Adipose tissue (tissue), 3 donors: ENCODE results near the gene HERC2. TPM values are rescaled to one million over a fixed set of nuclear protein-coding genes. Genes with fewer than 3 reads are reported as not detected.
"Not testable (repeated sequence)": the region's sequence is repeated elsewhere in the genome, so short reads cannot be mapped to it uniquely, and the experiment has no call there.

Source experiments
- H3K27ac ChIP-seq: one replicate; pipeline ENCODE4 v1.5.1; 2013; ENCODE audit warnings: low read depth, low read length
- WGBS, 3 donors: extraction: QIAGEN DNeasy Blood & Tissue Kit; methylation state at CpG; one replicate each; pipeline ENCODE4 v1.1.7; 2013; 5-methylcytosine and 5-hydroxymethylcytosine counted together
- polyA plus RNA-seq, 3 donors: library from polyadenylated mRNA; stranded (reverse); fragments of 200-250 nt; gene quantifications; one replicate each; pipeline ENCODE4 v1.2.3, GENCODE V29; 2013
- donor health status: healthy with polysubstance abuse.
- donor health status: Bipolar disorder and iron deficiency.
- donor health status: healthy.

HERC2 gene, protein sequence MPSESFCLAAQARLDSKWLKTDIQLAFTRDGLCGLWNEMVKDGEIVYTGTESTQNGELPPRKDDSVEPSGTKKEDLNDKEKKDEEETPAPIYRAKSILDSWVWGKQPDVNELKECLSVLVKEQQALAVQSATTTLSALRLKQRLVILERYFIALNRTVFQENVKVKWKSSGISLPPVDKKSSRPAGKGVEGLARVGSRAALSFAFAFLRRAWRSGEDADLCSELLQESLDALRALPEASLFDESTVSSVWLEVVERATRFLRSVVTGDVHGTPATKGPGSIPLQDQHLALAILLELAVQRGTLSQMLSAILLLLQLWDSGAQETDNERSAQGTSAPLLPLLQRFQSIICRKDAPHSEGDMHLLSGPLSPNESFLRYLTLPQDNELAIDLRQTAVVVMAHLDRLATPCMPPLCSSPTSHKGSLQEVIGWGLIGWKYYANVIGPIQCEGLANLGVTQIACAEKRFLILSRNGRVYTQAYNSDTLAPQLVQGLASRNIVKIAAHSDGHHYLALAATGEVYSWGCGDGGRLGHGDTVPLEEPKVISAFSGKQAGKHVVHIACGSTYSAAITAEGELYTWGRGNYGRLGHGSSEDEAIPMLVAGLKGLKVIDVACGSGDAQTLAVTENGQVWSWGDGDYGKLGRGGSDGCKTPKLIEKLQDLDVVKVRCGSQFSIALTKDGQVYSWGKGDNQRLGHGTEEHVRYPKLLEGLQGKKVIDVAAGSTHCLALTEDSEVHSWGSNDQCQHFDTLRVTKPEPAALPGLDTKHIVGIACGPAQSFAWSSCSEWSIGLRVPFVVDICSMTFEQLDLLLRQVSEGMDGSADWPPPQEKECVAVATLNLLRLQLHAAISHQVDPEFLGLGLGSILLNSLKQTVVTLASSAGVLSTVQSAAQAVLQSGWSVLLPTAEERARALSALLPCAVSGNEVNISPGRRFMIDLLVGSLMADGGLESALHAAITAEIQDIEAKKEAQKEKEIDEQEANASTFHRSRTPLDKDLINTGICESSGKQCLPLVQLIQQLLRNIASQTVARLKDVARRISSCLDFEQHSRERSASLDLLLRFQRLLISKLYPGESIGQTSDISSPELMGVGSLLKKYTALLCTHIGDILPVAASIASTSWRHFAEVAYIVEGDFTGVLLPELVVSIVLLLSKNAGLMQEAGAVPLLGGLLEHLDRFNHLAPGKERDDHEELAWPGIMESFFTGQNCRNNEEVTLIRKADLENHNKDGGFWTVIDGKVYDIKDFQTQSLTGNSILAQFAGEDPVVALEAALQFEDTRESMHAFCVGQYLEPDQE (N-terminal part only)
- polyA plus RNA-seq, result 10 to 100 TPM; 15.5 to 36.7 (median 27.5) TPM

DNA sequence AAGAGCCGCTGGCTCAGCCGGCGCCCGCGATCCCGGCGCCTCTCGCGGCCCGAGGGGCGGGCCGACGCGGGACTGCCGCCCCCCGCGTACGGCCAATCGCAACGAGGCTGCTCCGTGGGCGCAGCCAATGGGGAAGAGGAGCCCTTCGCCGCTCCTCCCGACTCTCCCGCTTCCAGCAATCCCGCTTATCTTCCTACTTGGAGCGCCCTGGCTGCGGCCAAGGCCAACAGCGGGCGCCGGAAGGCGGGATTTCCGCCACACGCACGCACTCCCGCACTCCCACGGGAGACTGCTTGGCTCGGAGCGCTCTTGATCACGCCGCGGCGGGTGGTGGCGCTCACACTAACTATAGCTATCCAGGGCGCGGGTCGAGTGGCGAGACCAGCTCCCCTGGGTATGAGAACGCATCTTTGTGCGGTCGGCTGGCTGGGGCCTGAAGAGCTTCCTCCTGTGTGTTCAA, at the start of gene HERC2:
Gene HERC2 (minus strand): TSS at position 51 of the 460 bp plus-strand sequence. CDS start 746 bp downstream, outside the sequence.
- not testable (repeated sequence) for H3K27ac ChIP-seq
- no CpG with 5 or more reads among the region's 52 CpGs for WGBS, 3 donors

DNA sequence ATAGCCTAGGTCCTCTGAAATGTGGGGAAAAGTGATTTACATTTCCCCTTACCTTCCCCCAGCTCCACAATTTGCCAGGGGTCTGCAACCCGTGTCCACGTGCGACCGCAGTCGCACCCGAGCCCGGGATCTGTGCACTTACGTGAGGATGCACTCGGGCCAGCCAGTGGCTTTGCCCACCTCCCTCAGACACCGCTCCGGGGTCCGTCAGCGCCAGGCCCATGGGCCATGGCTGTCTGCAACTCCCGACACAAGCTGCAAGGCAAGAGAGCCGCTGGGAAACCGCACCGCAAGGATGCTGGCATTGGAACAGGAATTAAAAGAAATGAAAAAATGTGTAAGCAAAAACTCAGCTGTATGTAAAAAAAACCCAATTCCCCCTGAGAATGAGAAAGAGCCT, 43.5 kb upstream of the HERC2 start:
- not testable (repeated sequence) for H3K27ac ChIP-seq
- 91 to 95% (median 95%) methylated on average over 5 to 10 of the region's 17 CpGs for WGBS, 3 donors

DNA sequence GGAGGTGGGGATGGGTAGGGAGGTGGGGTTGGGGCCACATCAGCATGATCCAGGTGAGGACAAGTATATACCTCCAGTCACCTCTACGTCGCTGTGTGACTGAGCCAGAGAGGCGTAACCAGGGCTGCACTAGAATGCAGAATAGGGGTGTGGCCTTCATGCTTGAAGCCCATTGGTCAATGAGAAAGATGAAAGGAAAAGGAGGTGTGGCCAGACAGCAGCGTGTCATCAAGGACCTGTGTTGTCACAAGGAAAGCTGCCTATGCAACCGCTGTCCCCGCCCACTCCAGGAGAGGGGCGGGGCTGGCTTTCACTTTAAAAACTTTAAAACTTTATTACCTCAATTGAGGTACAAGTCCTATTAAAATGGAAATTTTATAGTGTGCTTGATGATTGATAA, 36.0 kb upstream of the HERC2 start, which contains the start of gene GOLGA6L24:
Gene GOLGA6L24 (minus strand): TSS at position 101 of the 400 bp plus-strand sequence. CDS start 61 bp downstream, at position 40.
- H3K27ac ChIP-seq, result not testable (repeated sequence)
- no CpG with 5 or more reads among the region's 7 CpGs for WGBS, 3 donors

DNA sequence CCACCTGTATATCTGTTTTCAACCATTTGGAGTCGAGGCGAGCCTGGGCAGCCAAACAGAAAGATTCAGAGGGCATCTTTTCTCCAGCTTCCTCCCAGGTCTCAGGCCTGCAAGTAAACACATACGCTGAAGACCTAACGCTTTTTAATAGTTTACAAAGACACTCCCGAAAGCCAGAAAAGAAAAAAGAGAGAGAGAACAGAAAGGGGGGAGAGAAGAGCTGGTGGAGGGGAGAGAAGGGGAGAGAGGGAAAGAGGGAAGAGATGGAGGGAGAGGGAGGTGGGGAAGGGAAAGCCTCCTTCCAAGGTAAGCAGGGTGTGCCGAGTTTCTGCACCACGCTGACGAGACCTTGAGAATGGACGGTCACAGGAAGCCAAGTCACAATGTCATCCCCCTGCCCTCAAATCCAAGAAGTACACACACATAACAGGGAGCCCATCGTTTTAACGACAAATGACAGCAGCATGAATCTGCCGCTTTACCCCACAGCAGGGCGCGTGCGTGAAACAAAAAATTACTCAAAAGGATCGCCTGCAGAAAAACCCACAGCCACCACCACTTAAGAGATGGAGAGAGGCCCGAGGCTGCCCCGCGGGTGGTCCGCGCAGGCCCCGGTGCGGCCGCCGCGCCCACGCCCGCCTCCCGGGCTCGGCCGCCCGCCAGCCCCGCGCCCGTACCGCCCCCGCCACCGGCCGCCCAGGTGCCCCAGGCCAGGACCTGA, 461 bp downstream of the HERC2 start:
- H3K27ac ChIP-seq, result not testable (repeated sequence)
- WGBS, 3 donors, result 1 to 2% (median 1%) methylated on average over 8 to 11 of the region's 39 CpGs

DNA sequence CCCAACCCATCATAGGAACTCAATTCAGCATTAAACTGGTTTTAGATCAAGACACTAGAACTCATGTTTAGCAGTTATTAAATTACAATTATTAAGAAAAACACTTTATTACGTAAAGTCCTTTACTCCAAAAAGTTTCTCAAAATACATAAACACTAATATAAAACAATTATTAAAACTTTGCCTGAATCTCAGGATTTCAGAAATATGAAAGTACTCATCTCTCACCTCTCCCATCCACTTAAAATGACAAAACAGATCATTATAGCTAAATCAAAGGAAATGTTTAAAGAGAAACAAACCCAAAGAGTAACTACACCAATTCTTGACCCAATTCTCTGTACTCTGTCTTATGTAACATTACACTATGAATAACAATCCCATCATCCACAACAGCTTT, 2.3 kb downstream of the HERC2 start:
- 94 to 95% (median 94%) methylated on average over 1 of the region's 1 CpG for WGBS, 3 donors

DNA sequence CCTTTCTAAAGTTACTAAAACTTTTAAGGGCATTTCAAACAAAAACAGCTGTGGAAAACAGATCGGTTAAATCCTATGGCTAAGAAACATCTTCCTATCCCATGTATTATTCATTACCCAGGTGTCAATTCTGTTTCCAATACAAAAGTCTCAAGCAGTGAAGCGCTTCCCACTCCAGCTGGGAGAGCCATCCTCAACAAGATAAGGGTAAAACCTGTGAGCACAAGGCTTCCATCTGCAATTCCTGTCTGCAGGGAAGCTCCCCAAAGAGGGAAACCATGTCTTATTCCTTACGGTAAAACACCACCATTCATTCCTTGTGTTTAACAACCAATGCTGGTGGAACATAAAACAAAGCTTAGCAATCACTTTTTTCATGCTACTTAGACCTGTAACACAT, 3.2 kb downstream of the HERC2 start:
- WGBS, 3 donors, result 100% methylated on average over 1 of the region's 3 CpGs; no CpG with 5 or more reads in 2 of the 3 donors
- H3K27ac ChIP-seq, result not testable (repeated sequence)

More for the DNA sequence above, 2.3 kb downstream of the HERC2 start:
- not testable (repeated sequence) for H3K27ac ChIP-seq

DNA sequence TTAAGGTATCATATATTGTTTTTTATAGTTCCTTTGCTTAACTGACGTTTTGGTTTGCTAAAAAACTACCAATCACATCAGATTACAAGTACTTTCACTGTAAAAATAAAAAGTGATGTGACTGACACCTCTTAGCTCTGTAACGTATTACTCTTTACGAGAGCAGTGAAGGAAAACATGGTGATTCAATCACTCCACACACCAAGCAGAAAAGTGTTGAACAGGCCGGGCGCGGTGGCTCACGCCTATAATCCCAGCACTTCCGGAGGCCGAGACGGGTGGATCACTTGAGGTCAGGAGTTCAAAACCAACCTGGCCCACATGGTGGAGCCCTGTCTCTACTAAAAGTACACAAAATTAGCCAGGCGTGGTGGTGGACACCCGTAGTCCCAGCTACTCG, 3.9 kb downstream of the HERC2 start:
- not testable (repeated sequence) for H3K27ac ChIP-seq
- 90 to 96% (median 92%) methylated on average over 11 to 13 of the region's 13 CpGs for WGBS, 3 donors

DNA sequence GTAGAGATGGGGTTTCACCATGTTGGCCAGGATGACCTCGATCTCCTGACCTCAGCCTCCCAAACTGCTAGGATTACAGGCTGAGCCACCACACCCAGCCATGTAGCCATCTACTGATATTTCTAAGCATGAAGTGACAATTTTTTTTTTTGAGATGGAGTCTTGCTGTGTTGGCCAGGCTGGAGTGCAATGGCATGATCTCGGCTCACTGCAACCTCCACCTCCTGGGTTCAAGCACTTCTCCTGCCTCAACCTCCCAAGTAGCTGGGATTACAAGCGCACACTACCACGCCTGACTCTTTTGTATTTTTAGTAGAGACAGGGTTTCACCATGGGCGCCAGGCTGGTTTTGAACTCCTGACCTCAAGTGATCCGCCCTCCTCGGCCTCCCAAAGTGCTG, 5.0 kb downstream of the HERC2 start:
- not testable (repeated sequence) for H3K27ac ChIP-seq
- 96 to 100% (median 99%) methylated on average over 7 of the region's 7 CpGs for WGBS, 3 donors

DNA sequence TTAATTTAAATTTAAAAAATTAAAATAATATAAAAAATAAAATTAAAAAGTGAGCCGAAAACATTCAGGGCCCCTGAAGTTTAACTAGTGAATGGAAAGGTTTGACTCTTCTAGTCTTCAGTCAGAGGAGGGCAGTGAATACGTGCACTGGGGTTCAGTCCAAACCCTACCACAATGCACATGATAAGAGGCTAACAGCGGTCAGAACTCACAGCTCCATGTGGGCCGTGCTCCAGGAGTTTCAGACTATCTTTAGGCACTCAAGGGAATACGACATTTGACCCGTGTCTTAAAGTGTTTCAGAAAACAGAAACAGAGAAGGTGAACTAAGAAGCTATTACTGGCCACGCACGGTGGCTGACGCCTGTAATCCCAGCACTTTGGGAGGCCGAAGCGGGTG, 11.5 kb downstream of the HERC2 start:
- H3K27ac ChIP-seq, result not testable (repeated sequence)
- WGBS, 3 donors, result 88% methylated on average over 10 of the region's 11 CpGs

DNA sequence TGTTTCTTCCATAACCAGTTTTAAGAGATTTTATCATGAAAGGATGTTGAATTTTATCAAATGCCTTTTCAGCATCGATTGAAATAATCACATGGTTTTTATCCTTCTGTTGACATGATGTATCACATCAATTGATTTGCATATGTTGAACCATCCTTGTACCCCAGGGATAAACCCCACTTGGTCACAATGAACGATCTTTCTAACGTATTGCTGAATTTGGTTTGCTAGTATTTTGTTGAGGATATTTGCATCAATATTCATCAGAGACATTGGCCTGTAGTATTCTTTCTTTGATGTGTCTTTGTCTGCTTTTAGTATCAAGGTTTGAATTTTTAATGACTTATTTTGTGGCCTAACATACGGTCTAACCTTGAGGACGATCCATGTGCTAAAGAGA, 13.3 kb downstream of the HERC2 start:
- 99 to 100% (median 99%) methylated on average over 5 of the region's 5 CpGs for WGBS, 3 donors

DNA sequence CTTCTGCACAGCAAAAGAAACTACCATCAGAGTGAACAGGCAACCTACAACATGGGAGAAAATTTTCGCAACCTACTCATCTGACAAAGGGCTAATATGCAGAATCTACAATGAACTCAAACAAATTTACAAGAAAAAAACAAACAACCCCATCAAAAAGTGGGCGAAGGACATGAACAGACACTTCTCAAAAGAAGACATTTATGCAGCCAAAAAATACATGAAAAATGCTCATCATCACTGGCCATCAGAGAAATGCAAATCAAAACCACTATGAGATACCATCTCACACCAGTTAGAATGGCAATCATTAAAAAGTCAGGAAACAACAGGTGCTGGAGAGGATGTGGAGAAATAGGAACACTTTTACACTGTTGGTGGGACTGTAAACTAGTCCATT, 16.3 kb downstream of the HERC2 start:
- WGBS, 3 donors, result 95 to 100% (median 97%) methylated on average over 1 to 2 of the region's 2 CpGs
- H3K27ac ChIP-seq, result not testable (repeated sequence)

More for the DNA sequence above, 13.3 kb downstream of the HERC2 start:
- H3K27ac ChIP-seq, result not testable (repeated sequence)

DNA sequence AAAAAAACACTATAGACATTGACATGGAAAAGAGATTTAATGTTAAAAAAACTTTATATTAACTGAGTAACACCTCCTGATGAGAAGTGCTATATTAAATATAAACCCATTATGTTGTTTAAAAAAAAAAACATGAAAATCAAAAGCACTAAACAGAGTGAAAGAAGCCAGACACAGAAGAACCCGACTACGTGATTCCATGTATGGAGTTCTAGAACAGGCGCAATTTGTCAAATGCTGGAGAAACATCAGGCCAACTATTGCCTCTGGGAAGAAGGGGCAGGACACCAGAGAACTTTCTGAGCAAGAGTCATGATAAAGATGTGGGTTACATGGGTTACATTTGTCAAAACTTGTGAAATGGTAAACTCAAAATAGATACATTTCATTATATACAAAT, 24.5 kb downstream of the HERC2 start:
- WGBS, 3 donors, result 86 to 93% (median 91%) methylated on average over 3 of the region's 3 CpGs
- H3K27ac ChIP-seq, result not testable (repeated sequence)

DNA sequence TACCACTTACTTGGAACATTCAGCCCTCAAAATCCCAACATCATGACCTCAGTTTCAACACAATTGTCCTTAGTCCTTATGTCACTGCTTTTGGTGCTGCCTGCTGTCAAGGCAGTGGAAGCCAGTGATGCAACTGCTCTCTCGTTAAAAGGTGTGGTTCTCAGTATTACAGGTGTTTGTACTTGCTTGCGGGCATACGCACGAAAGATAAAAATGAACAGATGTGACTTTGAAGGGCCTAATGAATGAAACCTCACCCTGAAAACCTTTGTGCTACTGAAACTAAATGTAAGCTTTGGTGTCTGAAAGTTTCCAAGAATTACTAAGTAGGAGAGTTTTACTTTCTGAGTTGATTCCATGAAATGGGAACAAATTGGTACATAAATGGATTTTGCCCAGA, 25.2 kb downstream of the HERC2 start:
- WGBS, 3 donors, result 90 to 91% (median 90%) methylated on average over 4 of the region's 4 CpGs
- not testable (repeated sequence) for H3K27ac ChIP-seq

DNA sequence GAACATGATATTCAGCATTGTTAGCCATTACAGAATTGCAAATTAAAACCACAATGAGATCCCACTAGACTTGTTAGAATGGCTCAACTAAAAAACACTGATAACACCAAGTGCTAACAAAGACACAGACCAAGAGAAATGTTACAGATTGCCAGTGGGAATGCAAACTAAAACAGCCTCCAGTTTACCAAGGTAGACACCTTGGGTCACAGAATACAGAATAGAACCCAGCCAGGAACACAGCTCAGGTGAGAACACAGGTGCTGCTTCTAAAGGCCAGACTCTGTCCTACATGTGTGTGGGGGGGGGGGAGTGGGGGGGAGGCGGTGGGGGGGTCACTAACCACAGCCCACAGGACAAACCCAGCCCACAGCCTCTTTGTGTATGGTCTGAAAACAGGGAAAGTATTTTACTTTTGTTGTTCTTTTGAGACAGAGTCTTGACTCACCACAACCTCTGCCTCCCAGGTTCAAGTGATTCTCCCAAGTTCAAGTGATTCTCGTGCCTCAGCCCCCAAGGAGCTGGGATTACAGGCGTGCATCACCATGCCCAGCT, 26.9 kb downstream of the HERC2 start:
- not testable (repeated sequence) for H3K27ac ChIP-seq
- WGBS, 3 donors, result 73 to 90% (median 87%) methylated on average over 3 of the region's 3 CpGs

DNA sequence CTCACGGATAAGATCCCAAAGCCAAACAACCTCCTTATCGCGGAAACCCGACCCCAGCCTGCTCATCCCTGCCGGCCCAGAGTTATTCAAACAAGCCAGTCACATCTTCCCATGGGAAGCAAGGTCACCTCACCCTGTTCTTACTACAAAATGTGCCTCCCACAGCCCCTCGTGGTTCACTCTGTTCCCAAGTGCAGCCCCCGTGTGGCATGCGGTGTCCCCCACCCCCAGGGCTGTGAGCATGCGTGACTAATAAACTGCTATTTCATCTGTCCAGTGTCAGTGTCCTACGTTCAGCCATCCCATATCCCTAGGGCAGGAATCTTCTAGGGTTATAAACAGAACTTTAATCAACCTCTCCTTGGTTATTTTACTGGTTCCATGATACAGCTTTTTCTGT, 27.4 kb downstream of the HERC2 start:
- WGBS, 3 donors, result 66 to 79% (median 71%) methylated on average over 7 to 9 of the region's 10 CpGs
- not testable (repeated sequence) for H3K27ac ChIP-seq

DNA sequence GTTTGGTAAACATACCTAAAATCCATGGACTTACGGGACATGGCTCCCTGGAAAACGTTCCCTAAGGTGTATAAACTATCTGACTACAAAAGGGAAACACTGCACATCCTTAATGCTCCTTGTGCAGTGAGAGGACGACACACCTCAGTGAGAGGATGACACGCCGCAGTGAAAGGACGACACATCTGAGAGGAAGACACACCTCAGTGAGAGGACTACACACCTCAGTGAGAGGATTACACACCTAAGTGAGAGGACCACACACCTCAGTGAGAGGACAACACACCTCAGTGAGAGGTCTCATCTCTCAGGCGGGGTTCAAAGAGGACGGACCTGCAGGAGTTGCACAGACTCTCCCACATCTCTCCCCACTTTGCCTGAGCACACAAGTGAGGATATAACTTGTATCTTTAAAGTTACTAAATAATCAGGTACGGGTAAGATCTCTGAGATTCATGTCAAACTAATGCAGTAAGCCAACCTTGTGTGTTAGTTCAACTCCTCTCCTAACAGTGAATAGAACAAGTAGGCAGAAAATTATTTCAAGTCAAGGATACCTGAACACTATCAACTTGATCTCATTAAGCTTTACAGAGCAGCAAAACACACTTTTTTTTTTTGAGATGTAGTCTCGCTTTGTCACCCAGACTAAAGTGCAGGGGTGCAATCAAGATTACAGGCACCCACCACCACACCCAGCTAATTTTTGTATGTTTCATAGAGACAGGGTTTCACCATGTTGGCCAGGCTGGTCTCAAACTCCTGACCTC, 32.1 kb downstream of the HERC2 start:
- H3K27ac ChIP-seq, result no peak overlapping the region
- 97 to 100% (median 98%) methylated on average over 10 of the region's 10 CpGs for WGBS, 3 donors
